Endothelial cell of umbilical vein (primary cell): Measurements from ENCODE around the gene ABLIM2. TPM values are rescaled to one million over a fixed set of nuclear protein-coding genes. Genes with fewer than 3 reads are reported as not detected.

ENCODE experiments used
- BruUV-seq: library from RNA; stranded (reverse); fragments of 400-500 nt; replicated peaks from 2 replicates; lab custom pipeline; 2021; lab: Mats Ljungman, UMichigan
- CTCF ChIA-PET: fragments of 300-600, 350-600 bp; sonication (Branson Sonifier 250); formaldehyde crosslinking; loops from one replicate; lab custom pipeline; 2021; ENCODE audit warnings: antibody characterized with exemption, inconsistent platforms; lab: Charles Lee
- POLR2A ChIA-PET: fragments of 300-600, 350-600 bp; sonication (Branson Sonifier 250); formaldehyde crosslinking; loops from one replicate; lab custom pipeline; 2021; ENCODE audit warnings: antibody characterized with exemption, inconsistent platforms; lab: Charles Lee
- DNase-seq: peaks from one replicate; pipeline ENCODE4 v3.0.0-alpha.2; 2011; ENCODE audit warnings: low read depth, low spot score
- FAIRE-seq: peaks from 2 replicates; lab custom pipeline; 2011; peaks lifted over from hg19 to GRCh38; lab: Jason Lieb, UNC
- H2AFZ ChIP-seq: 2 replicates; pipeline ENCODE4 v1.6.0; 2012; ENCODE audit warnings: low read depth, low read length, control low read depth, inconsistent platforms
- H3K27ac ChIP-seq: 2 replicates; pipeline ENCODE4 v1.5.1; 2011; ENCODE audit warnings: low read depth, mild to moderate bottlenecking, control low read depth, low read length, moderate library complexity; ENCODE audit not compliant: insufficient read depth
- H3K27me3 ChIP-seq, 2 experiments: 2 replicates each; pipeline versions ENCODE4 v1.6.0 to v1.6.1; 2011; ENCODE audit warnings: low read length in 2 of 2, mixed read lengths in 1 of 2; ENCODE audit not compliant: control insufficient read depth in 2 of 2, insufficient read depth in 2 of 2
- H3K36me3 ChIP-seq, 2 experiments: 2 replicates in 1 of 2; 3 replicates in 1 of 2; pipeline ENCODE4 v1.5.1; 2011; ENCODE audit warnings: low read length in 2 of 2, mild to moderate bottlenecking in 1 of 2, moderate library complexity in 1 of 2; ENCODE audit not compliant: control insufficient read depth in 2 of 2, insufficient read depth in 2 of 2; ENCODE audit errors: extremely low read depth in 1 of 2
- H3K4me1 ChIP-seq: 3 replicates; pipeline ENCODE4 v1.5.1; 2011; ENCODE audit warnings: mild to moderate bottlenecking, low read length; ENCODE audit not compliant: control insufficient read depth, insufficient read depth; ENCODE audit errors: extremely low read depth
- H3K4me2 ChIP-seq: 2 replicates; pipeline ENCODE4 v1.6.1; 2011; ENCODE audit warnings: low read length, control low read depth, mixed read lengths; ENCODE audit not compliant: insufficient read depth
- H3K4me3 ChIP-seq, 3 experiments: fragments of 200-600 bp in 1 of 3; sonication (generic), shearing (Covaris generic) in 1 of 3; replicated peaks in 1 of 3; 2 replicates each; pipeline ENCODE4 v1.5.1; 2011 to 2016; ENCODE audit warnings: control low read depth in 3 of 3, low read length in 3 of 3, mild to moderate bottlenecking in 2 of 3, inconsistent platforms in 1 of 3, low read depth in 1 of 3, moderate library complexity in 1 of 3; ENCODE audit not compliant: insufficient read depth in 1 of 3
- H3K79me2 ChIP-seq: 2 replicates; pipeline ENCODE4 v1.6.0; 2012; ENCODE audit warnings: low read length, inconsistent platforms; ENCODE audit not compliant: control insufficient read depth, insufficient read depth
- H3K9ac ChIP-seq: replicated peaks from 2 replicates; pipeline ENCODE3; 2011; ENCODE audit warnings: low read length, control low read depth; ENCODE audit not compliant: insufficient read depth; ENCODE audit errors: extremely low read depth
- H3K9me1 ChIP-seq: replicated peaks from 3 replicates; pipeline ENCODE4 v1.6.0; 2011; ENCODE audit warnings: mild to moderate bottlenecking, low read length; ENCODE audit not compliant: control insufficient read depth, insufficient read depth; ENCODE audit errors: extremely low read depth
- H3K9me3 ChIP-seq: replicated peaks from 2 replicates; pipeline ENCODE4 v1.5.1; 2012; ENCODE audit warnings: low read length, inconsistent platforms; ENCODE audit not compliant: control insufficient read depth, insufficient read depth
- H4K20me1 ChIP-seq: replicated peaks from 2 replicates; pipeline ENCODE3; 2011; ENCODE audit warnings: mild to moderate bottlenecking, low read length; ENCODE audit not compliant: control insufficient read depth, insufficient read depth; ENCODE audit errors: extremely low read depth
- CTCF ChIP-seq, 2 donors: IDR thresholded peaks; 1 replicate in 1 of 2; 2 replicates in 1 of 2; pipeline ENCODE4 v1.5.1; 2011; ENCODE audit warnings: low read length in 2 of 2, mild to moderate bottlenecking in 2 of 2, moderate library complexity in 2 of 2, control low read depth in 1 of 2, inconsistent platforms in 1 of 2, low read depth in 1 of 2; ENCODE audit not compliant: insufficient read depth in 1 of 2; ENCODE audit errors: extremely low read depth in 1 of 2
- EZH2 ChIP-seq: IDR thresholded peaks from 2 replicates; pipeline ENCODE4 v1.6.1; 2012; ENCODE audit warnings: borderline replicate concordance, low read depth, mild to moderate bottlenecking, moderate library complexity, low read length, inconsistent platforms; ENCODE audit not compliant: severe bottlenecking
- FOS ChIP-seq: IDR thresholded peaks from 2 replicates; pipeline ENCODE4 v1.6.1; 2011; ENCODE audit warnings: mild to moderate bottlenecking, low read length, moderate library complexity, borderline replicate concordance; ENCODE audit not compliant: insufficient read depth
- GATA2 ChIP-seq: IDR thresholded peaks from 2 replicates; pipeline ENCODE4 v1.7.0; 2011; ENCODE audit warnings: low read depth, mild to moderate bottlenecking, moderate library complexity, mixed read lengths, low read length; ENCODE audit not compliant: insufficient read length, insufficient read depth
- JUN ChIP-seq: IDR thresholded peaks from 2 replicates; pipeline ENCODE4 v1.6.1; 2011; ENCODE audit warnings: borderline replicate concordance, low read depth; ENCODE audit not compliant: insufficient read length, insufficient read depth
- MYC ChIP-seq: IDR thresholded peaks from one replicate; pipeline ENCODE4 v1.6.1; 2011; ENCODE audit warnings: mild to moderate bottlenecking, low read depth, low read length
- POLR2A ChIP-seq: IDR thresholded peaks from 2 replicates; pipeline ENCODE4 v1.6.1; 2012; ENCODE audit warnings: low read depth, mild to moderate bottlenecking, control low read depth, low read length
- POLR2AphosphoS5 ChIP-seq: IDR thresholded peaks from 2 replicates; pipeline ENCODE4 v1.6.1; 2012; ENCODE audit warnings: low read depth, mild to moderate bottlenecking, control low read depth, low read length, moderate library complexity; ENCODE audit not compliant: insufficient read depth
- dilution Hi-C: fragments of 300-500 bp; cut with MboI; formaldehyde crosslinking; loops from one replicate; pipeline ENCODE4 v1.15.0; 2019; ENCODE audit warnings: low sequenced_read_pairs; ENCODE audit not compliant: extremely low pct_ligation_motif_present
- intact Hi-C: fragments of 100-400 bp; cut with micrococcal nuclease; formaldehyde crosslinking; loops from one replicate; pipeline ENCODE4 v1.10.0; 2022
- polyA plus RNA-seq, 4 experiments: library from polyadenylated mRNA; depleted of rRNA in 3 of 4; stranded (reverse) in 3 of 4; unstranded in 1 of 4; fragments of >200 nt; gene quantifications; 2 replicates each; pipeline versions ENCODE4 v1.2.1 to v1.2.3, GENCODE V29; 2011 to 2012; ENCODE audit warnings: missing spikeins in 1 of 4
- total RNA-seq: library from RNA; stranded (reverse); gene quantifications from 2 replicates; pipeline ENCODE4 v1.2.3, GENCODE V29; 2021
- TF ChIP-seq, protein P1 (sequence below): IDR thresholded peaks from 2 replicates; pipeline ENCODE4 v1.6.1; 2011; ENCODE audit not compliant: insufficient read depth, insufficient read length

ABLIM2 gene
- total and polyA plus RNA-seq, 2 donors (not counting 3 experiments of a cell fraction or from before 2014, with no cell fraction given): 0.28 to 0.66 TPM

- Histone ChIP-seq H4K20me1 (no peaks in the 10 kb centered on the region), H3K9me1 (no peaks in the 10 kb centered on the region), H3K79me2 (no peaks in the 10 kb centered on the region), H3K27ac (no peak overlapping the region), H2AFZ (no peak overlapping the region), H3K27me3 (peaks cover 0 to 5% of the 10 kb centered on the region in 2 experiments), H3K36me3 (no peaks in the 10 kb centered on the region), H3K9ac (no peak overlapping the region), H3K4me3 (no peak overlapping the region), H3K4me1 (peaks cover 7% of the 10 kb centered on the region), H3K4me2 (no peak overlapping the region), H3K9me3 (no peaks in the 10 kb centered on the region)
- DNase-seq (no peak), FAIRE-seq (no peak)
- intact Hi-C loops (no loop called here), dilution Hi-C loops (no loop called here)
- POLR2A ChIA-PET: no interaction called here
- no TSS peak for BruUV-seq
- TF ChIP-seq EZH2 (no peak), POLR2A (no peak), CTCF (IDR thresholded peaks at IDR 0.05; ENCODE audit: extremely low read depth in 1 of 2, insufficient read depth in 1 of 2, low read depth in 1 of 2, low read length in 2 of 2) (no peak), FOS (no peak), GATA2 (no peak), JUN (no peak), POLR2AphosphoS5 (no peak), MYC (no peak)
- TF ChIP-seq, protein P1, sequence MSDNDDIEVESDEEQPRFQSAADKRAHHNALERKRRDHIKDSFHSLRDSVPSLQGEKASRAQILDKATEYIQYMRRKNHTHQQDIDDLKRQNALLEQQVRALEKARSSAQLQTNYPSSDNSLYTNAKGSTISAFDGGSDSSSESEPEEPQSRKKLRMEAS: no peak
- CTCF ChIA-PET: interaction anchor here (1.0 kb wide), 1 partner anchor 9 kb away, joined by 3 read pairs; no protein-coding TSS in a partner anchor
Measured at GRCh38 chr4:8084031-8084660, 74.5 kb downstream of the ABLIM2 start.
